GM12878 (cell line): ENCODE measurements around the gene TLNRD1. TPM values are rescaled to one million over a fixed set of nuclear protein-coding genes. Genes with fewer than 3 reads are reported as not detected.

ENCODE experiments used
- ATAC-seq: fragments of 200-7000 bp; cut with Tn5 transposase; 3 replicates; pipeline ENCODE4 v1.9.1; 2020; ENCODE audit warnings: mild to moderate bottlenecking, moderate library complexity
- BruUV-seq: library from RNA; stranded (reverse); fragments of 400-500 nt; replicated peaks from 2 replicates; lab custom pipeline; 2021; lab: Mats Ljungman, UMichigan
- CTCF ChIA-PET: fragments of 300-600 bp; sonication (Branson Sonifier 250); formaldehyde crosslinking; extraction: SDS; loops from one replicate; lab custom pipeline; 2021; ENCODE audit warnings: inconsistent platforms; lab: Yijun Ruan, JAX
- POLR2A ChIA-PET: fragments of 350-600 bp; formaldehyde crosslinking; extraction: SDS; loops from one replicate; lab custom pipeline; 2021; ENCODE audit warnings: inconsistent platforms; lab: Charles Lee
- RAD21 ChIA-PET: fragments of 300-600 bp; sonication (Branson Sonifier 250); formaldehyde crosslinking; loops from one replicate; lab custom pipeline; 2023; ENCODE audit warnings: antibody characterized with exemption; ENCODE audit not compliant: unreplicated experiment; lab: Charles Lee
- SMC1A ChIA-PET: fragments of 300-600 bp; sonication (Branson Sonifier 250); formaldehyde crosslinking; loops from one replicate; lab custom pipeline; 2023; ENCODE audit not compliant: unreplicated experiment, uncharacterized antibody; lab: Charles Lee
- DNase-seq: peaks from one replicate; pipeline ENCODE4 v3.0.0-alpha.2; 2011; ENCODE audit warnings: low read depth, low spot score
- FAIRE-seq: peaks from 3 replicates; lab custom pipeline; 2011; peaks lifted over from hg19 to GRCh38; lab: Jason Lieb, UNC
- H2AFZ ChIP-seq: 2 replicates; pipeline ENCODE4 v1.6.0; 2011; ENCODE audit warnings: low read depth, low read length, control low read depth; ENCODE audit not compliant: control insufficient read depth
- H3K27ac ChIP-seq: 2 replicates; pipeline ENCODE4 v1.5.1; 2011; ENCODE audit warnings: control low read depth; ENCODE audit not compliant: control insufficient read depth, insufficient read depth
- H3K27me3 ChIP-seq, 2 experiments: replicated peaks in 1 of 2; 2 replicates each; pipeline versions ENCODE4 v1.6.0 to v1.6.1; 2011; ENCODE audit warnings: low read length in 1 of 2; ENCODE audit not compliant: control insufficient read depth in 2 of 2, insufficient read depth in 2 of 2
- H3K36me3 ChIP-seq, 2 experiments: 2 replicates each; pipeline ENCODE4 v1.5.1; 2011; ENCODE audit warnings: low read length in 1 of 2; ENCODE audit not compliant: control insufficient read depth in 2 of 2, insufficient read depth in 2 of 2
- H3K4me1 ChIP-seq: 2 replicates; pipeline ENCODE4 v1.6.1; 2011; ENCODE audit warnings: mild to moderate bottlenecking, low read length, moderate library complexity, mixed read lengths; ENCODE audit not compliant: control insufficient read depth, insufficient read depth
- H3K4me2 ChIP-seq: 2 replicates; pipeline ENCODE4 v1.6.0; 2011; ENCODE audit warnings: control low read depth; ENCODE audit not compliant: control insufficient read depth, insufficient read depth
- H3K4me3 ChIP-seq: fragments of 200-600 bp; sonication (generic); 2 replicates; pipeline ENCODE4 v1.5.1; 2016
- H3K79me2 ChIP-seq: 2 replicates; pipeline ENCODE4 v1.6.0; 2011; ENCODE audit warnings: low read length; ENCODE audit not compliant: control insufficient read depth, insufficient read depth
- H3K9ac ChIP-seq: 2 replicates; pipeline ENCODE4 v1.8.0; 2011; ENCODE audit warnings: low read length, control low read depth, mixed read lengths; ENCODE audit not compliant: control insufficient read depth, insufficient read depth
- H3K9me3 ChIP-seq: replicated peaks from 3 replicates; pipeline ENCODE4 v1.5.1; 2011; ENCODE audit warnings: mild to moderate bottlenecking, low read length; ENCODE audit not compliant: control insufficient read depth, insufficient read depth
- H4K20me1 ChIP-seq: 2 replicates; pipeline ENCODE4 v1.6.0; 2011; ENCODE audit not compliant: control insufficient read depth, insufficient read depth
- GABPA ChIP-seq: IDR thresholded peaks from 2 replicates; pipeline ENCODE4 v1.6.1; 2014; ENCODE audit warnings: antibody characterized with exemption, low read depth, mild to moderate bottlenecking, inconsistent platforms
- NFXL1 ChIP-seq: fragments of 450-650 bp; IDR thresholded peaks from 2 replicates; pipeline ENCODE4 v1.6.1; 2017; ENCODE audit warnings: antibody characterized with exemption, mild to moderate bottlenecking, borderline replicate concordance
- NFYB ChIP-seq: IDR thresholded peaks from 2 replicates; pipeline ENCODE4 v1.6.1; 2011; ENCODE audit warnings: low read depth, mild to moderate bottlenecking, low read length, improper control_type of control experiment, moderate library complexity; ENCODE audit not compliant: insufficient read depth
- PAX8 ChIP-seq: fragments of 450-650 bp; IDR thresholded peaks from 2 replicates; pipeline ENCODE4 v1.6.1; 2017; ENCODE audit warnings: mild to moderate bottlenecking, moderate library complexity
- RCOR1 ChIP-seq: conservative IDR thresholded peaks from 2 replicates; pipeline ENCODE4 v1.6.1; 2012; ENCODE audit warnings: low read depth, low read length, improper control_type of control experiment
- RELA ChIP-seq: fragments of 450-650 bp; IDR thresholded peaks from 2 replicates; pipeline ENCODE4 v1.8.0; 2014; ENCODE audit warnings: borderline replicate concordance; ENCODE audit not compliant: partially characterized antibody
- TARDBP ChIP-seq: IDR thresholded peaks from 2 replicates; pipeline ENCODE4 v1.6.1; 2016; ENCODE audit warnings: borderline replicate concordance
- TCF3 ChIP-seq: IDR thresholded peaks from 2 replicates; pipeline ENCODE4 v1.6.1; 2012; ENCODE audit warnings: low read depth, mild to moderate bottlenecking, low read length, borderline replicate concordance; ENCODE audit not compliant: insufficient read depth
- ZBED1 ChIP-seq: IDR thresholded peaks from 2 replicates; pipeline ENCODE4 v1.6.1; 2016; ENCODE audit warnings: borderline replicate concordance
- WGBS: methylation state at CpG from one replicate; pipeline ENCODE4 v1.1.6; 2016; ENCODE audit warnings: low lambda C conversion rate; ENCODE audit not compliant: insufficient replicate concordance, insufficient coverage; ENCODE audit errors: missing lambda C conversion rate; 5-methylcytosine and 5-hydroxymethylcytosine counted together
- in situ Hi-C: fragments of 300-500 bp; cut with MboI; formaldehyde crosslinking; loops from 9 replicates; pipeline ENCODE4 v1.14.3; 2018; ENCODE audit warnings: mixed read lengths
- intact Hi-C: fragments of 100-400 bp; cut with micrococcal nuclease; formaldehyde crosslinking; loops from one replicate; pipeline ENCODE4 v1.14.2; 2022; ENCODE audit not compliant: unreplicated experiment
- polyA plus RNA-seq, 11 experiments: library from polyadenylated mRNA; depleted of rRNA in 4 of 11; unstranded in 6 of 11; stranded (reverse) in 5 of 11; fragments of >200 nt; fragmentation: Nextera tagmentation in 4 of 11; fragmentation: Illumina TruSeq in 1 of 11; extraction: Ambion mirVana in 4 of 11; extraction: Trizol in 1 of 11; gene quantifications; 1 replicate in 1 of 11; 2 replicates in 10 of 11; pipeline versions ENCODE4 v1.2.1 to v1.2.3, GENCODE V29; 2011 to 2016; ENCODE audit warnings: inconsistent platforms in 2 of 11, missing spikeins in 2 of 11, low read depth in 1 of 11
- total RNA-seq, 4 experiments: library from RNA; depleted of rRNA in 3 of 4; stranded (reverse); fragments of >200 nt in 3 of 4; fragmentation: Illumina TruSeq in 1 of 4; extraction: Trizol in 1 of 4; gene quantifications; 2 replicates each; pipeline versions ENCODE4 v1.2.1 to v1.2.3, GENCODE V29; 2013 to 2021
- TF ChIP-seq, protein P1 (sequence below): IDR thresholded peaks from 2 replicates; pipeline ENCODE4 v1.6.1; 2012; ENCODE audit warnings: mild to moderate bottlenecking, low read depth, low read length
- TF ChIP-seq, protein P2 (sequence below): fragments of 450-650 bp; IDR thresholded peaks from 2 replicates; pipeline ENCODE4 v1.6.1; 2017; ENCODE audit warnings: low read depth, mild to moderate bottlenecking, moderate library complexity

TLNRD1 gene
- total and polyA plus RNA-seq, 10 of the 15 experiments (the other 5 are each of a cell fraction or from before 2014, with no cell fraction given): 2.5 to 44.8 (median 9.1) TPM

- Histone ChIP-seq H3K9me3 (no peaks in the 10 kb centered on the region), H3K9ac (no peak overlapping the region), H3K79me2 (no peaks in the 10 kb centered on the region), H3K4me3 (no peak overlapping the region), H3K4me1 (no peaks in the 10 kb centered on the region), H3K4me2 (no peak overlapping the region), H3K27ac (no peak overlapping the region), H2AFZ (no peak overlapping the region), H3K27me3 (no peaks in the 10 kb centered on the region), H4K20me1 (no peaks in the 10 kb centered on the region), H3K36me3 (no peaks in the 10 kb centered on the region; a peak in 3 of 4 replicates)
- intact Hi-C loops: no loop called here
- in situ Hi-C loops: no loop called here
- DNase-seq (no peak), FAIRE-seq (no peak), ATAC-seq (no peak)
- ChIA-PET POLR2A (no interaction called here), RAD21 (no interaction called here), SMC1A (no interaction called here), CTCF (no interaction called here)
- TF ChIP-seq PAX8: no peak
- no peak for TF ChIP-seq RCOR1
- TF ChIP-seq, protein P1, sequence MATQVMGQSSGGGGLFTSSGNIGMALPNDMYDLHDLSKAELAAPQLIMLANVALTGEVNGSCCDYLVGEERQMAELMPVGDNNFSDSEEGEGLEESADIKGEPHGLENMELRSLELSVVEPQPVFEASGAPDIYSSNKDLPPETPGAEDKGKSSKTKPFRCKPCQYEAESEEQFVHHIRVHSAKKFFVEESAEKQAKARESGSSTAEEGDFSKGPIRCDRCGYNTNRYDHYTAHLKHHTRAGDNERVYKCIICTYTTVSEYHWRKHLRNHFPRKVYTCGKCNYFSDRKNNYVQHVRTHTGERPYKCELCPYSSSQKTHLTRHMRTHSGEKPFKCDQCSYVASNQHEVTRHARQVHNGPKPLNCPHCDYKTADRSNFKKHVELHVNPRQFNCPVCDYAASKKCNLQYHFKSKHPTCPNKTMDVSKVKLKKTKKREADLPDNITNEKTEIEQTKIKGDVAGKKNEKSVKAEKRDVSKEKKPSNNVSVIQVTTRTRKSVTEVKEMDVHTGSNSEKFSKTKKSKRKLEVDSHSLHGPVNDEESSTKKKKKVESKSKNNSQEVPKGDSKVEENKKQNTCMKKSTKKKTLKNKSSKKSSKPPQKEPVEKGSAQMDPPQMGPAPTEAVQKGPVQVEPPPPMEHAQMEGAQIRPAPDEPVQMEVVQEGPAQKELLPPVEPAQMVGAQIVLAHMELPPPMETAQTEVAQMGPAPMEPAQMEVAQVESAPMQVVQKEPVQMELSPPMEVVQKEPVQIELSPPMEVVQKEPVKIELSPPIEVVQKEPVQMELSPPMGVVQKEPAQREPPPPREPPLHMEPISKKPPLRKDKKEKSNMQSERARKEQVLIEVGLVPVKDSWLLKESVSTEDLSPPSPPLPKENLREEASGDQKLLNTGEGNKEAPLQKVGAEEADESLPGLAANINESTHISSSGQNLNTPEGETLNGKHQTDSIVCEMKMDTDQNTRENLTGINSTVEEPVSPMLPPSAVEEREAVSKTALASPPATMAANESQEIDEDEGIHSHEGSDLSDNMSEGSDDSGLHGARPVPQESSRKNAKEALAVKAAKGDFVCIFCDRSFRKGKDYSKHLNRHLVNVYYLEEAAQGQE: no peak
- TF ChIP-seq, protein P2, sequence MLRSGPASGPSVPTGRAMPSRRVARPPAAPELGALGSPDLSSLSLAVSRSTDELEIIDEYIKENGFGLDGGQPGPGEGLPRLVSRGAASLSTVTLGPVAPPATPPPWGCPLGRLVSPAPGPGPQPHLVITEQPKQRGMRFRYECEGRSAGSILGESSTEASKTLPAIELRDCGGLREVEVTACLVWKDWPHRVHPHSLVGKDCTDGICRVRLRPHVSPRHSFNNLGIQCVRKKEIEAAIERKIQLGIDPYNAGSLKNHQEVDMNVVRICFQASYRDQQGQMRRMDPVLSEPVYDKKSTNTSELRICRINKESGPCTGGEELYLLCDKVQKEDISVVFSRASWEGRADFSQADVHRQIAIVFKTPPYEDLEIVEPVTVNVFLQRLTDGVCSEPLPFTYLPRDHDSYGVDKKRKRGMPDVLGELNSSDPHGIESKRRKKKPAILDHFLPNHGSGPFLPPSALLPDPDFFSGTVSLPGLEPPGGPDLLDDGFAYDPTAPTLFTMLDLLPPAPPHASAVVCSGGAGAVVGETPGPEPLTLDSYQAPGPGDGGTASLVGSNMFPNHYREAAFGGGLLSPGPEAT: no peak
- TF ChIP-seq ZBED1: no peak
- no peak for TF ChIP-seq TCF3
- TF ChIP-seq TARDBP: no peak
- no peak for TF ChIP-seq RELA
- no peak for TF ChIP-seq GABPA
- TF ChIP-seq NFYB: no peak
- no peak for TF ChIP-seq NFXL1
- 96% methylated on average over 9 of the region's 9 CpGs for WGBS
- BruUV-seq: no TSS peak
Observed at GRCh38 chr15:80953953-80954778, 46.6 kb upstream of the TLNRD1 start.
